A673 (cell line): ENCODE results near the gene WBP1L. TPM values are rescaled to one million over a fixed set of nuclear protein-coding genes. Genes with fewer than 3 reads are reported as not detected.

ENCODE experiments used
- BruUV-seq: library from RNA; stranded (reverse); fragments of 400-500 nt; replicated peaks from 2 replicates; lab custom pipeline; 2021; lab: Mats Ljungman, UMichigan
- CTCF ChIA-PET: fragments of 300-600 bp; sonication (Branson Sonifier 250); formaldehyde crosslinking; loops from one replicate; lab custom pipeline; 2022; ENCODE audit warnings: antibody characterized with exemption; lab: Charles Lee
- POLR2A ChIA-PET: fragments of 300-600 bp; sonication (Branson Sonifier 250); formaldehyde crosslinking; loops from one replicate; lab custom pipeline; 2022; ENCODE audit warnings: antibody characterized with exemption; ENCODE audit not compliant: low non-redundant PET; lab: Charles Lee
- DNase-seq: peaks from one replicate; pipeline ENCODE4 v3.0.0-alpha.2; 2015; ENCODE audit warnings: low spot score
- H3K27ac ChIP-seq: fragments of 200-600 bp; sonication (generic); 2 replicates; pipeline ENCODE4 v1.5.1; 2016; ENCODE audit warnings: mixed run types, low read depth, mild to moderate bottlenecking, mixed read lengths, antibody characterized with exemption, low read length; ENCODE audit not compliant: poor library complexity, severe bottlenecking
- H3K27me3 ChIP-seq: fragments of 200-600 bp; sonication (generic); replicated peaks from 2 replicates; pipeline ENCODE4 v1.6.1; 2017; ENCODE audit warnings: mixed run types, low read depth, mild to moderate bottlenecking, mixed read lengths, antibody characterized with exemption, low read length; ENCODE audit not compliant: insufficient read depth, poor library complexity
- H3K36me3 ChIP-seq: fragments of 200-600 bp; sonication (generic); 2 replicates; pipeline ENCODE4 v1.6.1; 2016; ENCODE audit warnings: mixed run types, mild to moderate bottlenecking, mixed read lengths, antibody characterized with exemption, low read length; ENCODE audit not compliant: insufficient read depth, poor library complexity, severe bottlenecking
- H3K4me1 ChIP-seq: fragments of 200-600 bp; sonication (generic); 2 replicates; pipeline ENCODE4 v1.6.1; 2017; ENCODE audit warnings: mixed run types, mild to moderate bottlenecking, mixed read lengths, antibody characterized with exemption, low read length; ENCODE audit not compliant: insufficient read depth, poor library complexity, severe bottlenecking
- H3K4me3 ChIP-seq: fragments of 200-600 bp; sonication (generic); 2 replicates; pipeline ENCODE4 v1.5.1; 2016; ENCODE audit warnings: low read depth, mixed run types, mild to moderate bottlenecking, mixed read lengths, low read length; ENCODE audit not compliant: poor library complexity, severe bottlenecking
- H3K9me3 ChIP-seq: fragments of 200-600 bp; sonication (generic); 2 replicates; pipeline ENCODE4 v1.6.1; 2016; ENCODE audit warnings: mixed run types, low read depth, mild to moderate bottlenecking, mixed read lengths, antibody characterized with exemption, low read length; ENCODE audit not compliant: poor library complexity, severe bottlenecking
- CTCF ChIP-seq: fragments of 300-800, 200-600 bp; sonication (generic); conservative IDR thresholded peaks from 2 replicates; pipeline ENCODE4 v1.5.1; 2017; ENCODE audit warnings: low read depth, mild to moderate bottlenecking, antibody characterized with exemption, low read length, moderate library complexity, mixed read lengths
- EZH2 ChIP-seq: fragments of 200-600 bp; sonication (generic); IDR thresholded peaks from 2 replicates; pipeline ENCODE4 v1.6.1; 2017; ENCODE audit warnings: borderline replicate concordance, low read depth, mild to moderate bottlenecking, mixed read lengths, antibody characterized with exemption, low read length; ENCODE audit not compliant: poor library complexity, severe bottlenecking
- intact Hi-C: fragments of 100-400 bp; cut with micrococcal nuclease; formaldehyde crosslinking; loops from one replicate; pipeline ENCODE4 v1.10.0; 2022; ENCODE audit not compliant: unreplicated experiment
- total RNA-seq: library from RNA; stranded (reverse); gene quantifications from 2 replicates; pipeline ENCODE4 v1.2.3, GENCODE V29; 2021

The WBP1L gene
- total RNA-seq, 1 experiment from 2014 or later: 20.3 TPM

DNA sequence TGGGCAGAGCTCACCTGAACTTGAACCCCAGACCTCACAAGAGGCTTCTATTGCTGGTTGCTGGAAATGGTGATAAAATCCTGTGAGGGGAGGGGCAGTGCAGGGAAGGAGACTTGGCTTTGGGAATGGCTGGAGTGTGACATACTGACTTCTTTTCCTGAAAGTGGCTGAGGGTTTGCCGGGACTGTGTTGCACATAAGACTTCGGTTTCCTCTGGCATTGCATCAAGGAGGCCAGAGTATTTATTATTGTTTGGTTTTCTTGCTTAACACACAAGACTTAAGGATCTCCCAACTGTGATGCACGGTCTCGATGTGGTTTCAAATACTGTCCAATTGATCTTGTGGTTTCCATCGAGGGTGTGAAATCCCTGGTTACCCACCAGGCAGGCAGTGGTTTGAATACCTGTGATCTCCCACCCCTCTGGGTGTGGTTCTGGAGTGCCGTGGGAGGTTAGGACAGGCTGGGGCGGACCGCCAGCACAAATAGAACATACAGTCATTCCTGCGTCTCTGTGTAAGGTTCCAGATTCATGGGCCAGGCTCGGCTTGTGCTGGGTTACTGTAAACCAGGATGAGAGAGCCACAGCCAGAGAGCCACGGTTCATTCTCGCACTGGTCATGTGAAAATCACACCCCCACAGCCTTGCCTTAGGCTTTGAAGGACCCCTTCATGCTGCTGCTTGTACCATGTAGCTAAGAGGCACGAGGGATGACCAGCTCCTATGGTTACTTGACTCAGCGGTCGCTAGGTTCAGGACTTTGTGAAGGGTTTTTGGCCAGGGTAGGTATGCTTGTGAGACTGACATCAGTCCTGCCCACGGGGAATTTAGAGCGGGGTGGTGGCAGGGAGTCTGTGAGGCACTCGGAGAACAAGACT lies 39.2 kb downstream of the WBP1L start:
- CTCF ChIA-PET: no interaction called here
- peak overlapping the region; percentile 9 for H3K27ac ChIP-seq
- intact Hi-C loops: no loop called here

DNA sequence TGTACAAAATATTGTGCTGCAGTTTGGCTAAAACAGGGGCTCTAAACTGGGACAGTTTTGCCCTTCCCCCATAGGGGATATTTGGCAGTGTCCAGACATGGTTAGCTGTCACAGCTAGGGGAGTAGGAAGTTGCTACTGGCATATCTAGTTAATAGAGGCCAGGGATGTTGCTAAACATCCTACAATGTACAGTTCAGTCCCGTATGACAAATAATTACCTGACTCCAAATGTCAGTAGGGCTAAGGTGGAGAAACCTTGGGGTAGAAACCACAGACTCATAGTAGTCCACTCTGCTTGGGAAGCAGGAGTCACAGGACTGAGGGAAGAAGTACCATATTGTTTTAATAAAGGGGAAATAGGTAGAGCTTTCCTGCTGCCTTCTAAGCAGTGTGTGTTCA lies 39.8 kb downstream of the WBP1L start:
- Histone ChIP-seq H3K4me3 (no peak overlapping the region), H3K27me3 (no peaks in the 10 kb centered on the region), H3K27ac (no peak overlapping the region), H3K9me3 (no peaks in the 10 kb centered on the region), H3K4me1 (peaks cover 27% of the 10 kb centered on the region), H3K36me3 (no peaks in the 10 kb centered on the region)
- BruUV-seq: no TSS peak
- ChIA-PET CTCF (no interaction called here), POLR2A (no interaction called here)
- no peak for TF ChIP-seq EZH2
- no peak for TF ChIP-seq CTCF
- no peak for DNase-seq
- intact Hi-C loops: no loop called here

More for the DNA sequence above, 39.2 kb downstream of the WBP1L start:
- no peak for DNase-seq
- TF ChIP-seq CTCF (no peak), EZH2 (no peak)
- POLR2A ChIA-PET: no interaction called here
- H3K27me3 ChIP-seq: no peaks in the 10 kb centered on the region
- no peaks in the 10 kb centered on the region for H3K9me3 ChIP-seq
- no peaks in the 10 kb centered on the region for H3K36me3 ChIP-seq
- H3K4me3 ChIP-seq: no peak overlapping the region
- H3K4me1 ChIP-seq: peaks cover 32% of the 10 kb centered on the region
- BruUV-seq: no TSS peak

DNA sequence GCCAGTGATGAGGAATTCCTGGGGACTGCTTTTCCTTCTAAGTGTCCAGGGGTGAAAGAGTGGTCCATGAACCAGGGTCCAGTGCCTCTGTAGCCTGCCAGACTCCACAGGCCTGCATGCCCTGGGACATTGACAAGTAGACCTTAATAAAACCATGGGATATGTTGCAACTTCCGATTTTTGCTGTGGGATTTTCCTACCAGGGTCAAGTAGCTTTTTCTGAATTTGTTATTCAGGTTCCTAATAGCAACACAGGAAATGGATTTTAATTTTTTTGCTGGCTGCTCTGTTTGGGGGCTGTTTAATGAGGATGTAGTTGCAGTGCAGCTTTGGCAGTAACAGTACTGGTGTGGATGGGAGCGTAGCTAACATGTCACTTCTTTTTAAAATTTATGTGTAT lies 42.1 kb downstream of the WBP1L start:
- Histone ChIP-seq H3K9me3 (peaks cover 3% of the 10 kb centered on the region), H3K36me3 (no peaks in the 10 kb centered on the region), H3K4me1 (peaks cover 25% of the 10 kb centered on the region), H3K27me3 (no peaks in the 10 kb centered on the region), H3K27ac (peak overlapping the region; percentile 52), H3K4me3 (no peak overlapping the region)
- TF ChIP-seq EZH2 (no peak), CTCF (no peak)
- no TSS peak for BruUV-seq
- DNase-seq: peak; percentile 83
- intact Hi-C loops: no loop called here
- CTCF ChIA-PET: interaction anchor here (0.6 kb wide), 1 partner anchor 537 kb away, joined by 5 read pairs; no protein-coding TSS in a partner anchor
- POLR2A ChIA-PET: no interaction called here
